Stimulated activated CD8-positive, alpha-beta memory T cell treated with anti-CD3 and anti-CD28 coated beads, Interleukin-7, amount 100 ng/mL, for 48 hours (primary cell): ENCODE data around the gene KRTAP10-12.

Experiments
- DNase-seq, 2 donors: peaks; one replicate each; pipeline ENCODE4 v3.0.0-alpha.2; 2020; ENCODE audit warnings: low read depth in 1 of 2; ENCODE audit errors: extremely low read depth in 1 of 2

KRTAP10-12 gene

GRCh38 chr21:44730951-44731579, 34.1 kb downstream of the KRTAP10-12 start:
- DNase-seq: no peak

GRCh38 chr21:44732263-44732662, 35.3 kb downstream of the KRTAP10-12 start:
- no peak for DNase-seq

GRCh38 chr21:44732956-44733355, 36.0 kb downstream of the KRTAP10-12 start:
- no peak for DNase-seq

- no peak for DNase-seq
Measured at GRCh38 chr21:44734026-44734745, 37.2 kb downstream of the KRTAP10-12 start.

GRCh38 chr21:44734841-44735240, 37.9 kb downstream of the KRTAP10-12 start:
- no peak for DNase-seq

GRCh38 chr21:44735821-44736220, 38.8 kb downstream of the KRTAP10-12 start:
- no peak for DNase-seq

- no peak for DNase-seq
Measured at GRCh38 chr21:44736291-44737004, 39.5 kb downstream of the KRTAP10-12 start.

- DNase-seq: no peak
Measured at GRCh38 chr21:44737706-44738354, 40.9 kb downstream of the KRTAP10-12 start.

GRCh38 chr21:44738621-44739020, 41.6 kb downstream of the KRTAP10-12 start:
- DNase-seq: no peak

- no peak for DNase-seq
Measured at GRCh38 chr21:44739316-44739715, 42.3 kb downstream of the KRTAP10-12 start.

- no peak for DNase-seq
Measured at GRCh38 chr21:44740742-44741141, 43.8 kb downstream of the KRTAP10-12 start.

- DNase-seq: no peak
Measured at GRCh38 chr21:44741921-44742320, 44.9 kb downstream of the KRTAP10-12 start.

GRCh38 chr21:44742418-44743153, 45.6 kb downstream of the KRTAP10-12 start:
- DNase-seq: no peak
